ENCODE results near the gene VPS35.

Gene VPS35

GRCh38 chr16:46673320-46674013, 15.5 kb downstream of the VPS35 start:
- no peaks in the 10 kb centered on the region for H3K9me3 ChIP-seq
- H3K4me3 ChIP-seq (ENCODE audit: low read depth, low read length) = no peak overlapping the region
- no peaks in the 10 kb centered on the region for H3K4me1 ChIP-seq
- TF ChIP-seq CTCF (IDR thresholded peaks at IDR 0.05; ENCODE audit: low read depth, low read length) = peak; percentile 100
- H3K27me3 ChIP-seq = no peaks in the 10 kb centered on the region
- H3K36me3 ChIP-seq = peaks cover 13% of the 10 kb centered on the region
- peak; percentile 66 for DNase-seq

- no peaks in the 10 kb centered on the region for H3K9me3 ChIP-seq
- no peak overlapping the region for H3K4me3 ChIP-seq (ENCODE audit: low read depth, low read length)
- H3K4me1 ChIP-seq = no peaks in the 10 kb centered on the region
- H3K27me3 ChIP-seq = no peaks in the 10 kb centered on the region
- no peak for TF ChIP-seq CTCF (IDR thresholded peaks at IDR 0.05; ENCODE audit: low read depth, low read length)
- DNase-seq = no peak
- peaks cover 23% of the 10 kb centered on the region for H3K36me3 ChIP-seq
Measured at GRCh38 chr16:46662123-46662522, 26.9 kb downstream of the VPS35 start.

- no peak for DNase-seq
- no peaks in the 10 kb centered on the region for H3K4me1 ChIP-seq
- TF ChIP-seq CTCF (IDR thresholded peaks at IDR 0.05; ENCODE audit: low read depth, low read length) = no peak
- peaks cover 16% of the 10 kb centered on the region for H3K36me3 ChIP-seq
- no peaks in the 10 kb centered on the region for H3K27me3 ChIP-seq
- no peaks in the 10 kb centered on the region for H3K9me3 ChIP-seq
- H3K4me3 ChIP-seq (ENCODE audit: low read depth, low read length) = no peak overlapping the region
Measured at GRCh38 chr16:46658925-46659324, 30.1 kb downstream of the VPS35 start.

- no peaks in the 10 kb centered on the region for H3K9me3 ChIP-seq
- H3K36me3 ChIP-seq = no peaks in the 10 kb centered on the region
Measured at GRCh38 chr16:46651305-46651704, 37.7 kb downstream of the VPS35 start.

DNA sequence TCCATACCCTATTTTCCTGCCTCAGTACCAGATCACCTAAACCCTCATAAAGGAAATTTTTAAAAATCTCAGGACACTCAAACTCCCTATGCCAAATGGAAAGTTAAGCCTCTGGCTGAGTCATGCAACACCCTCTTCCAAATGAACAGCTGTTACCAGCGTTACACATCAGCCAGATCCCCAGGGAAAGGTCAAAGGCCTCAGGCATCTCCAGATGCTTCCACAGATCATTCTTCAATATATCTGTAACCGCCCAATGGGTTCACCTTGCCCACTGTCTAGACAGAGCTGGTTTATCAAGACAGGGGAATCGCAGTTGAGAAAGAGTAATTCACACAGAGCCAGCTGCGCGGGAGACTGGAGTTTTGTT, 38.7 kb downstream of the VPS35 start:
- Histone ChIP-seq H3K9me3 (no peaks in the 10 kb centered on the region), H3K27me3 (no peaks in the 10 kb centered on the region), H3K4me1 (no peaks in the 10 kb centered on the region), H3K36me3 (no peaks in the 10 kb centered on the region), H3K4me3 (ENCODE audit: low read depth, low read length) (no peak overlapping the region)
- DNase-seq = no peak
- no peak for TF ChIP-seq CTCF (IDR thresholded peaks at IDR 0.05; ENCODE audit: low read depth, low read length)

More at GRCh38 chr16:46651305-46651704, 37.7 kb downstream of the VPS35 start:
- no peaks in the 10 kb centered on the region for H3K4me1 ChIP-seq
- no peak for DNase-seq
- no peaks in the 10 kb centered on the region for H3K27me3 ChIP-seq
- H3K4me3 ChIP-seq (ENCODE audit: low read depth, low read length) = no peak overlapping the region
- TF ChIP-seq CTCF (IDR thresholded peaks at IDR 0.05; ENCODE audit: low read depth, low read length) = no peak

- no peak for DNase-seq
- H3K4me3 ChIP-seq (ENCODE audit: low read depth, low read length) = no peak overlapping the region
- H3K27me3 ChIP-seq = no peaks in the 10 kb centered on the region
- TF ChIP-seq CTCF (IDR thresholded peaks at IDR 0.05; ENCODE audit: low read depth, low read length) = no peak
- no peaks in the 10 kb centered on the region for H3K4me1 ChIP-seq
- no peaks in the 10 kb centered on the region for H3K9me3 ChIP-seq
- no peaks in the 10 kb centered on the region for H3K36me3 ChIP-seq
Measured at GRCh38 chr16:46649588-46650253, 39.3 kb downstream of the VPS35 start.
